Vagina (tissue), 2 donors: ENCODE data around the gene LYPD4. TPM values are rescaled to one million over a fixed set of nuclear protein-coding genes. Genes with fewer than 3 reads are reported as not detected.

Experiments
- microRNA-seq: library from miRNA; unstranded; fragments of <30 nt; microRNA quantifications from one replicate; pipeline ENCODE4, GENCODE V29; 2017; ENCODE audit warnings: borderline number of aligned reads, borderline replicate concordance
- small RNA-seq: library from RNA; depleted of rRNA; stranded (forward); fragments of <200 nt; gene quantifications from one replicate; pipeline ENCODE3, GENCODE V24; 2016
- total RNA-seq: library from RNA; depleted of rRNA; stranded (reverse); fragments of >200 nt; gene quantifications from one replicate; pipeline ENCODE4 v1.2.3, GENCODE V29; 2016

Gene LYPD4
- total RNA-seq, 1 donor from 2014 or later = not detected

Small RNAs within 50 kb of the gene (microRNA-seq; reads per million reads assigned to microRNA genes)
- not detected for gene MIR6797

Small RNAs within 50 kb of the gene (small RNA-seq; reads per million reads assigned to genes)
- not detected for gene MIR6797

Other genes starting within 250 kb of the LYPD4 start
- gene CEACAM4, start 217.6 kb downstream of the LYPD4 start, total RNA-seq = not detected
- gene CEACAM7, start 156.4 kb downstream of the LYPD4 start, total RNA-seq = 3.4 TPM
- 52.1 TPM for gene CEACAM5, start 136.1 kb downstream of the LYPD4 start, total RNA-seq
- 6.9 TPM for gene CEACAM6, start 89.2 kb downstream of the LYPD4 start, total RNA-seq
- gene CEACAM3, start 48.1 kb downstream of the LYPD4 start, total RNA-seq = not detected
- not detected for gene DMRTC2, start 359 bp upstream of the LYPD4 start, total RNA-seq
- 1,554 TPM for gene RPS19, start 15.6 kb upstream of the LYPD4 start, total RNA-seq
- gene CD79A, start 32.6 kb upstream of the LYPD4 start, total RNA-seq = not detected
- 114 TPM for gene ARHGEF1, start 38.5 kb upstream of the LYPD4 start, total RNA-seq
- gene ERFL, start 83.8 kb upstream of the LYPD4 start, total RNA-seq = 0.49 TPM
- gene RABAC1, start 114.6 kb upstream of the LYPD4 start, total RNA-seq = 263 TPM
- 4.7 TPM for gene ATP1A3, start 149.5 kb upstream of the LYPD4 start, total RNA-seq
- gene GRIK5, start 225.5 kb upstream of the LYPD4 start, total RNA-seq = 2.5 TPM
- gene ZNF574, start 231.5 kb upstream of the LYPD4 start, total RNA-seq = 26.5 TPM